Gastrocnemius medialis (tissue), 4 donors: ENCODE measurements around the gene MTCL3.

Experiments used
- POLR2A ChIP-seq, 2 donors: fragments of 450-650 bp; IDR thresholded peaks; one replicate each; pipeline ENCODE4 v1.6.1; 2017; ENCODE audit warnings: antibody characterized with exemption in 2 of 2, mild to moderate bottlenecking in 2 of 2, moderate library complexity in 2 of 2
- TF ChIP-seq, protein P1 (sequence below), 5 experiments: fragments of 450-650 bp in 3 of 5; fragments of 200-600 bp in 2 of 5; sonication (generic) in 2 of 5; IDR thresholded peaks in 4 of 5; conservative IDR thresholded peaks in 1 of 5; 1 replicate in 4 of 5; 2 replicates in 1 of 5; pipeline ENCODE4 v1.5.1; 2016 to 2019; ENCODE audit warnings: antibody characterized with exemption in 5 of 5, mild to moderate bottlenecking in 3 of 5, moderate library complexity in 3 of 5

DNA sequence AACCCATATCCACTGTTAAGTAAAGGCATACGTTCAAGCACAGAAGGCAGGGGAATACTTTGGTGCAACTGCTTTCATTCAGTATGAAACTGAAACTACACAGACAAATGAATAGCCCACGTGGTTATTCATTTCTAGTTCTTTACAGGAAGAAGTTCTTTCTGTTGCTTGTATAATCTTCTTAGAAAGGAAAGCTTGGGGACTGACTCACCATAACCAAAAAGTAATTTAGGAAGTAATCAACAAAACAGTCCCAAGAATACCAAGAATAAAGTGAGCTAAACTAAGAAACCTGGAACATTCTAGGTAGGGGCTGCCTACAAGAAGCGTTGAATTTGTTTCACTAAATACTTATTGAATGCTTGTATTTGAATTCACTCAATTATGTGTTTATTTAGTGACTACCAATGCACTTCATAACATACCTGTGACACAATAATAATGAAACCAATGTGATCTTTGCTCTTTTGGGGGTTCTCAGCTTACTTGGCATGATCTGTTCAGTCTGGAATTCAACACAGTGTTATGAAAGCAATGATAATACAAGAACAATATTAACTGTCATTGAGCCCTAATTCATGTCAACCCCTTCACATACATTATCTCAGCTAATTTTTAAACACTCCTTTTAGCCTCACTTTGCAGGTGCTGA lies 34.8 kb downstream of the MTCL3 start:
- no peak for TF ChIP-seq POLR2A (IDR thresholded peaks at IDR 0.05)
- TF ChIP-seq, protein P1, sequence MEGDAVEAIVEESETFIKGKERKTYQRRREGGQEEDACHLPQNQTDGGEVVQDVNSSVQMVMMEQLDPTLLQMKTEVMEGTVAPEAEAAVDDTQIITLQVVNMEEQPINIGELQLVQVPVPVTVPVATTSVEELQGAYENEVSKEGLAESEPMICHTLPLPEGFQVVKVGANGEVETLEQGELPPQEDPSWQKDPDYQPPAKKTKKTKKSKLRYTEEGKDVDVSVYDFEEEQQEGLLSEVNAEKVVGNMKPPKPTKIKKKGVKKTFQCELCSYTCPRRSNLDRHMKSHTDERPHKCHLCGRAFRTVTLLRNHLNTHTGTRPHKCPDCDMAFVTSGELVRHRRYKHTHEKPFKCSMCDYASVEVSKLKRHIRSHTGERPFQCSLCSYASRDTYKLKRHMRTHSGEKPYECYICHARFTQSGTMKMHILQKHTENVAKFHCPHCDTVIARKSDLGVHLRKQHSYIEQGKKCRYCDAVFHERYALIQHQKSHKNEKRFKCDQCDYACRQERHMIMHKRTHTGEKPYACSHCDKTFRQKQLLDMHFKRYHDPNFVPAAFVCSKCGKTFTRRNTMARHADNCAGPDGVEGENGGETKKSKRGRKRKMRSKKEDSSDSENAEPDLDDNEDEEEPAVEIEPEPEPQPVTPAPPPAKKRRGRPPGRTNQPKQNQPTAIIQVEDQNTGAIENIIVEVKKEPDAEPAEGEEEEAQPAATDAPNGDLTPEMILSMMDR (IDR thresholded peaks at IDR 0.05 in 4 of 5, conservative IDR thresholded peaks at IDR 0.05 in 1 of 5): no peak
